HG03060 (cell line): ENCODE data around the gene PRRX1.

Experiments used
- ATAC-seq: cut with Tn5 transposase; IDR thresholded peaks from one replicate; pipeline ENCODE4 v1.9.1; 2021; ENCODE audit warnings: low read depth, moderate number of reproducible peaks; ENCODE audit not compliant: unreplicated experiment

The PRRX1 gene

DNA sequence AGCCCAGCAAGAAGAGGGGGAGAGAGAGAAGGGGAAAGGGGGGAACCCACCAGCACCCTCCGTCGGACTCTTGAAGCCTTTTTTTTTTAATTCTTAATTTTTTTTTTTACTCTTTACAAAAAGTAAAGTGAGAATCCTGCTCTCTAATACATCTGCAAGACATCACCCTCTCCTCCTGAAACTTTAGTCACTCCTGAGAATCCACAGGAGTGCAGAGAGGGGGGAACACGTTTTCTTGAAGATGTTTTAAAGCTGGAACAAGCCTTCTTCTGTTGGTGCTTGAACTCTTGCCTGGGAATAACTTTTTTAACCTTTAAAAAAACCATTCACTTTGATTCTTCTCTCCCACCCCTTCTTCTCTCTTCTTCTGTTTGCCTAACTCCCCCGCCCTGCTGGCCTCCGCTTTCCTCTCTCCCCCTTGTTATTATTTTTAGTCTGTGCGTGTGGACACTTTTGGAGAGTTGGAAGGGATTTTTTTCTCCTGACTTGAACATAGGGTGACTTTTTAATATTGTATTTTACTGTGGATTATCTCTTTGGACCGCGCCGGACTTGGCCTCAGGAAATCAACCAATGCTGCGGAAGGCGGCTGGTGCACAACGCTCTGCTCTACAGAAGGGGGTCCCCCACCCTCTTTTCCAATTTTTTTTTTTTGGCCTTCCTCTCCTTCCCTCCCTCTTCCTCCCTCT, 383 bp upstream of the PRRX1 start:
- no peak for ATAC-seq

DNA sequence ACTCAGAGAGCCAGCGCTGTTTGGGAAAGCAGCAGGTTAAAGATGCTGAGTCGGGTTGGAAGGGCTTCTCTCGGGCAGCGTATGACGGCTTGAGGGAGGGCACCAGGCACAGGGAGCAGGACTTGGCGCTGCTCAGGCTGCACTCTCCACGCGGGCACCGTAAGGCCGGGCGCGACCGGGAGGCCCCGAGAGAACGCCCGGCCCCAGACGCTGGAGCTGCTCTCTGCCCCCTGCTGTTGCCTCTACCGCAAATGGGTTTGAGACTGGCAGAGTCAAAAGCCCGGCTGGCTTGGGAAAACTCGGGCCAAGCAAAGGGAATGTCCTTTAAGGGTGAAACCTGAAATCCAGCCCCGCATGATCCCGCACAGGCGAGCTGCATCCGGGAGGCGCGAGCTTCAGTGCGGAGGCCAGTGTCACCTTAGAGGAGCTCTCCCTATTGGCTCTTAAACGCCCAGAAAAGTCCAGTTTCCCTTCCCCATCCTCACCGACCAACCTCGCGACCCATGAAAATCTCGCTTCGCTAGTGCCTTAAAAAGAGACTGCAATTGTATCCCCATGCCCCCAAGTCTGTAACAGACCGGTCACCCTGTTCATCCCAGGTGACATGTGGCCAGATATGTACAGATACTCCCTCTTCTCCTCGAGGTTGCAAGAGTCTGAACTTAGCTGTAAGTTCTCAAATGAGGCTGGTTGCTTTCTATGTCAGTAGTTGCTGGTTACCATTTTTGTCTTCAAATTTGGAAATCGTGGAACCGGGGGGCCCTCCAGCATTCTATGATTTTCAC, 1.1 kb downstream of the PRRX1 start:
- ATAC-seq = no peak

DNA sequence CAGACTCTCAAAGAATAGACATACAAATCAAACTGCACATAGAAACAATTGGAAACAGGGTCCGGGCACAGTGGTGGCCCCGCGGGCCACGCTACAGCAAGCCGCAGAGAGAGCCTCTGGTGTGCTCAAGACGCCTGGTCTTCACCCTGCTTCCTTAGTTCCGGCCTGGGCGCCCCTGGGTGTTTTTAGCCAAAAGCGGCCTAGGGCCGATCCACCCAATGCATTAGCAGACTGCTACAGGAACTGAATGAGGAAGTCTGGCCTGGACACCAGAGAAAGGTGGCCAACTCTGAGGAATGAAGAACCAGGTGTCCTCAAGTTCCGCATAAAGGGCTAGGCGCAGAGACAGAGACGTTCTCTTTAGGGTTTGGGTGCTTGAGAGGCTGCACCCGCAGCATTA, 1.7 kb downstream of the PRRX1 start:
- ATAC-seq = no peak

DNA sequence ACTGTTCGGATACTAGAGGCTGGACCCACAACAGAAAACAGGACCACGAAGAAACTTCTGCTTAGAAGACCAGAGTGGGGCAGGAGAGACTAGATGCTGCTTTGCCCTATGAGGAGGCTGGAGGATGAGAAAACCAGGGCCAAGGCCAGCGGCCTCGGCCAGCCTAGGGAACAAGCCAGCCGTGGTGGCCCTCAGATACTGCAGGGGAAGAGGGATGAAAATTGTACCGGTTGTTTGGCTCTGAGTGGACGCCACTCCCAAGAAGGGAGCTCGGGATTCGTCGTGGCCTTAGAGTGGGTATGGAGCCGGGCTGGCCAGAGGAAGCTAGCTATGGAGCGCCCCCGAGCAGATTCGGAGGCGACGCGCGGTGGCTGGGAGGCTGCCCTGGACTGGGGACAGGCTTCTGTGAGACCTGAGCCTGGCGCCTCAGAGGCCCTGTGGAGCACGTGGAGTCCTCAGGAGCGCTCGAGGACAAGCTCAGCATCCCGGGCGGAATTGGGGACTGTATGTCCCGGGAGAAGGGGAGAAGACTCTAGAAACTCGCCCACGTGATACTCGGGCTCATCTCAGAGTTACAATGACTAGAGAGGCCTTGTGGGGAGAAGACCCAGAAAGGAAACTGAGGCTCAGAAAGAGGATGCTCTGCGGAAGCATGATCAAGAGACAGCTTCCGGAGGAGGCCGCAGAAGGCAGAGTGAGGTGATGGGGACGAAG, 2.8 kb downstream of the PRRX1 start:
- ATAC-seq = no peak

DNA sequence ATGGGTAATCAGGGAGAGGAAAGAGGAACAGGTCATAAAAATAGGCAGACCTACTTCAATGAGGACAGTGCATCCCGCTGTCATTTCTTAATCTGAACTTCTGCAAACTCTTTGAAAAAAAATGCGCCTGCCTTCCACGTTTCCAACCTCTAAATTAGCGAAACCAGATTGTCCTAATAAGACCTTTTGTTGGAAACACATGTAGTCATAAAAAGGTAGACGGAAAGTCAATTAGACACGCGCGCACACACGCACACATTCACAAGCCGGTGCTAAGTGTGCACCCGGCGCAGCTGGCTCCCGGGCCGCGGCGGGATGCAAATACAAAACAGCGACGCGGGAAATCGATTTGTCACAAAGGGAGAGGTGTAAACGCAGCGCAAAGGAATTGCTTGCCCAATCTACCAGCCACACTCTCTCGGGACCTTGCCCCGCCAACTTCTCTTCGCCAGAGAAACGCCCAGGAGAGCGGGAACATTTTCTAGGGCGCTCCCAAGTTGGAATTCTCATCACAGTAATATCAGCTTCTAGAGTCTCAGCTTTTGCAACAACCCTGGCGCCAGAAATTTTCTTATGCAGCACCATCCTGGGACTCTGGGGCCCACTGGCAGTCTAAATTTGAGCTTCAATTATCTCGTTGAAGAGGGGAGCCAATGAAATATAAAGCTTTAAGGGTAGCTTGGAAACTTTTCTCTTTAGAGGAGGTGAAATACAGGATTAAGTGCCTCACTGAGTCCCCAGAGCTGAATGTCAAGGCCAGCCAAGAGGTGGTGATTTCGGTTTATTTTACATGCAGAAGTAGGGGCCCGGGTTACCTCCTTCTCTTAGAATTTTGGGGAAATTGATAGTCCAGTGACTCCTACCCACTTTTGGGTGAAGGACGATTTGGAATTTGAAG, 4.5 kb downstream of the PRRX1 start:
- no peak for ATAC-seq

DNA sequence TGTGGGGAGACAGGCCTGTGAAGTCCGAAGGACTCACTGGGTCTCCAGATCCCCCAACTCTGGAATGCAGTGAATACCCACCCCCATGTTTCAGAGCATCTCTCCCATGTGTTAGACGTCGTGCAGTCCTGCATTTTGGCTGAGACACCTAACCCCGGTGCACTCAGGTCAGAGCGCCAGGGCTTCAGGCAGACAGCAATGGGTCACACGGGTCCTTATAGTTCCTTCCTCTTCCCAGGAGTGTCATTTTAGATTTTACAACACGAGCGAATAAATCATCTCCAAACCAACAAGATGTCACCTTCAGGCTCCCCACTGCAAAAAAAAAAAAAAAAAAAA, 5.1 kb downstream of the PRRX1 start:
- ATAC-seq = no peak

DNA sequence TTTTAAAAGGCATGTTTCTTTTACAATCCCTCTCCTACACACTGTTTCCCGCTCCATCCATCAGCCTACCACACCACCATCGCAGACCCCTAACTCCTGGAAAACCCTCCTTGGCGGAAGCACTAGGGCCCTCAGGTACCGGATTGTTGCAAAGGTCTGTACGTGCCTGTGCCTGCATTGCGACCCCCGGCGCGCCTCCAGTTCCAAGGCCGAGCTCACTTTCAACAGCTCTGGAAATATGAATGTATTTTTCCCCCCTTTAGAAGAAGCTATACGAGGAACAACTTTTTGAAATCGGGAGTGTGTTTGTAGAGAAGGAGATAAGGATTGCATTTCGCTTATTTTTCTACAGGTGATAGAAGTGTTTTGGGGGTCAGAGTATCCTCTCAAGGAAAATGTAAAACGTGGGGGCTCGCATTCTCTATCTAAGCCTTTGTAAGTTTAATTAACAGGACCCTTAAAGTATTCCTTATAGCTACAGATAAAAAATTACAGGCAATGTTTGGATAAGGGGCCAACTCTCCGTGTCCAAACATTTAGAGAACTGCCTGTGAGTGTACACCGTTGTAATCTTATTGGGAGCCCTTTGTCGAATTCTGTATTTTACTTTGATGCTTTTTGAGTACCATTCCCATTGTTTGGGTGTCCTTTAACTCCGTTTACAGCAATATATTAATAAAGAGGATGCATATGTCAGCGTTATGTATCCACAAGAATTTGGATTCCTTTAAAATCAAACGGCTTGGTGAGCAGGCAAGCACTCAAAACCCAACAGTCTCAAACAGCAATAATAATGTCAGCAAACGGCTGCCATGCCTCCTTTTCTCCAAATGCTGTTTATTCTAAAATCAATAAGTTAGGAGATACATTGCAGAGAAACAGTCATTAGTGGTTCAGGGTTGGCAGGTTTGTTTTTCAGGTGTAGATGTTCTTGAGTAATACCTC, 5.9 kb downstream of the PRRX1 start:
- no peak for ATAC-seq

DNA sequence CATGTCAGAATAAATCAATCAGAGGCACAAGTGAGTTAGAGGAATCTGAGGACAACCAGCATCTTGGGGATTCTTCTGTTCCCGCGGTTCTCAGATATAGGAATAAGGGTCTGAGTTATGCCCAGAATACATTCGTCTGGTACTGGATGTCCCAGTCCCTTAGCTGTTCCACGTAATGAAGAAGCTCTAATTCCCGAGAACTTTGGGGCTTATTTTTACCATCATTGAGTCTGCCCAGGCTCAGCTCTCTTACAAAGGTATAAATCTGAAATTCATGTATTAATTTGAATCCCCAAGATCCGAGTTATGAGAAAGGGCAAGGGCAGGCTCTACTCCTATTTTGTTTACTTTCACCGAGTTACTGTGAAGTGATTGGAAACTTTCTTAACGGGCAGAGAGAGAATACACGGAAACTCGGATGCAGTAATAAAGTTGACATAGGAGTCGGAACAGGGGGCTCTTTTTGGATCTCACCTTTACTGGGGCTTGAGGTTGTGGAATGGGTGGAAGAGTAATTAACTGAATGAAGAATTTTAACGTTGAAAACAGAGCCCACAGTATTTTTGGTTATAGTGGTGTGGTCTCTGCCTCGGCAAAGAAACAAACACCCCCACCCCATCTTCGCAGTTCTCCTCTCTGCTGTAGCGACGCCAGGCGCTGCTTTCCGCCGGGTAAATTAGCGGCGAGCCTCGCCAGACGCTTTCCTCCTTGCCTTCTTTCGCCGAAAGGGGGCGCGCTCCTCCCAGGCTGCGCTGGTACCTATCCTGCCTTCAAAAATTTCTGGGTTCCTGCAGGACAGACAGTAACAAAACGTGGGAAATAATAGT, 7.1 kb downstream of the PRRX1 start:
- no peak for ATAC-seq

DNA sequence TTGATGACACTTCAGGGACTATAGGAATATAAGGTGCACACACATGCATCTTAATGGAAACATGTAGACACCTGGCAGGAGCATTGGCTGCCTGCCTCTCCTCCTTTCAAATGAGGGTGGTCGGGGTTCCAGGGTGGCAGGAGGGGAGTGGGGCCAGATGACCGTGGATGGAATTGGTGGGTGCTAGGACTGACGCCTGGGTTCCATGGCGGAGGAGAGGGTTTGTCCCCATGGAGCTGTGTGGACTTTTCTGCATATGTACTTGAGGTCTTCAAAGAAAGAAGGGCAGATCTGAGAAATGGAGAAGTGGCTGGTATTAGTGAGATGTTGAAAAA, 7.7 kb downstream of the PRRX1 start:
- no peak for ATAC-seq

DNA sequence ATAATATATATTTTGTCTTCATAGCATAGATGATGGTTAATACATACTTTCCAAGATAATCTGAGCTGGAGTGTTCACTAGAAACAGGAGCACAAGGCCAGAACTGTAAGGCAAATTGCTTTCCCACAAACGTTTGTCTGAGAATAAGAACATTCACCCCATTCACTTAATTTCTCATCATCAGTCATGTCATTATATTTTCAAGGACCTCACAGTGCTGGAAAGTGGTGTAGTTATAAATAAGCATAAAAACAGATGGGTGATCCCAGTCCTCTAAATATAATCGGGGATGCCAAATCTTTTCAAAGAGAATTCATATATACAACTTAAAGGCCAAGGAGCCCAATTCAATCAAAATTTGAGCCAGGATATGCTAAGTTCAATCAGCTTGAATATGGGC, 8.4 kb downstream of the PRRX1 start:
- no peak for ATAC-seq

DNA sequence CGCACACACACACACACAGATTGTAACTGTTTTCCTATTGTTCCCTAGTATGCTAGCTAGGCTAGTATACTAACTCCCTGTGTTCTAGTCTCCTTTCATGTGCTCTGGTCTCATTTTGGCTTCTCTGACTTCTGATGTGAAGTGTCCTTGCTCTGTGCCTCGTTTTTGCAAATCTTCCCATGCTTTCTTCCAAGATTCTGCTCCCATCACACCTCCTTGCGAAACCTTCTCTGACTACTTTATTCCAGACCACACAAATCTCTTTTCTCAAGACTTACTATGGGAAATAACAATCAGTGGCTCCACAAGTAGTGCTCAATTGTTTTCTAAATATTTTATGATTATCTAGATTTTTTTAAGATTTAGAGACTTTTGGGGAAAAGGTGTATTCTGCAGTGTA, 10.3 kb downstream of the PRRX1 start:
- ATAC-seq = no peak

DNA sequence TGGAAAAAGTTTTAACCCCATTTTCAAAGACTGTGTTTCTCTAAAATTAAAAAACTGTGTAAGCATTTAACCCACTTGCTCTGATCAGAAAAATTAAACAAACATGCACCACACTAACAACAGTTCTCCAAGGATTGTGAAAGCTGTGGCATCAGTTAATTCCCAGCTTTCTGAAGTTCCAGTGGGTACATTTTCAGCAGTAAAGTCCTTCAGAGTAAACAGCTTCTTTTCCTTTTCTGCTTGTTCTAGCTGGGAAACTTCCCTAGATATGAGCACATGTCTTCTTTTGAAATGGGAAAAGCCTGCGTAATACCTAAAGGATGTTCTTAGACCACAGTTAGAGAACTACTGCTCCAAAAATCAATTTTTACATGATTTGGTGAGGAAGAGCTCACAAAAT, 11.1 kb downstream of the PRRX1 start:
- ATAC-seq = no peak

DNA sequence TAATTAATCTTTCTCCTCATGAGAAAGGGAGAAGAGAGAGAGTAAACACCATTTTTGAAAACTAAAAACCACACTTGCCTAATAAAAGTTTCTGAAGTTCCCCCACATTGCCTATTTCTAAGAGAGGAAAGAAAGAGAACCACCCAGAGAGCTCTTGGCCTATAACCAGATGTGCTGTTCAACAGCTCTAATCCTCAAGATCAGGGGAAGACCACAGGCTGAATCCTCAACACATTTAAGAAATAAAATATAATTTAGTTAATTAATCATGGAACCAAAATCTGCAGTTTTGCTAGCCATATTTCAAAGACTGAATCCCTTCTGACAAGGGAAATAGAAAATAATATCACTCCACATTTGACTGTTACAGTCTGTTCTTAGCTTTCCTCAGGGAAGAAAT, 11.9 kb downstream of the PRRX1 start:
- ATAC-seq = no peak

DNA sequence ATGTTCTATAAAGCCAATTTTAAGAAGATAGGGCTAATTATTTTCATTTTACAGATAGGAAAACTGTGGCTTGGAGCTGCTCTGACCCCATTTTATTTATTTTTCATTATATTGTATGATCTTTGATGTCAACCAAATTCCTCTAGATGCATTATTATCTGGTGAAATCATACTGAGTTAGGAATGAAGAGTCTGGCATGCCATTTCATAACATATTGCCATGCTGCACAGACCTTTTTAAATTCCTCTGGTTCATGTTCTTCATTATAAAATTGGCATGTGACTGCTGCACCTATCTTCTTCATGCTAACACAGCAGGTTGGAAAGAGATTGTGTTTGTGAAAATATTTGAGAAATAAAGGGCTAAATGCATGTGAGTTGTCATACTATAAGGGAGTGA, 12.7 kb downstream of the PRRX1 start:
- ATAC-seq = no peak

DNA sequence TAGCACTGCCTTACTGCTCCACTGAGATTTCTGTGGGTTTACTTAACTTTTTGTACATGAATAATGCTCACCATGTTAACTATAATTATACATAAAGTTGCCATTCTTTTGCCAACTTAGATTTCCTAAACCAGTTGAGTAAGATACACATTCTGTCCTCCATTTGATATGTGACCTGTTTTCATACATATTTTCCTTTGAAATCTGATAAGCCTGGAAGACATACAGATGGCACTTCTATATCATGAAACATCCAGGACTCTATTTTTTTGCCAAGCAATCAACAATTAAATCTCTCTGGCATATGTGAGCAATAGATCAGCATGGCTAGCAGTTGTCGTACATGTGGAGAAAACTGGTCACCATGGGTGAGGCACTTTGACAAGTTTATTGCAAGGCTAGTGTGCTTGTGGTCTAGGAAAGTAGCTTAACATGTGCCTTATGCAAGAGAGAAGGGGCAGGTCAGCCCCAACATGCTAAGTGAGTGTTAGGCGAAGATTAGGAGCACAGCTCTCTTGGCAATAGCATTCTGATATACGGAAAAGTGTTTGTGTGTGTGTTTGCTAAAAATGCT, 14.2 kb downstream of the PRRX1 start:
- no peak for ATAC-seq

DNA sequence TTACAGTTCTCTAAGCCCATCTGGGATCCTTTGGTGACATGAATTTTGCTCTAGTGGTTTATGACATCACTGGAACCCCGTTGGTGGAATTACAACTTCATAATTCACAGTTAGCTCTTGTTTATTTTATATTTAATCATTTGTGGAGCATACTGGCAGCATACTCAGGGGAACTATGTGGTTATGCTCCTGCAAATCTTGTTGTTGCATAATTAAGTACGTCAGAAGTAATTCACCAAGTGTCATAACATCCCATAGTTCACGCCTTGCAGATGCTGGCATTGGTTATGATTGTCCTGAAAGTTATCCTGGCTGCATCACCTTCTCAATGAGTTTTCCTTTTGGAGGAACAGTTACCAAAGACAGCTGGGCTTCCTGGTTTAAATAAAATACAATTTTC, 16.5 kb downstream of the PRRX1 start:
- no peak for ATAC-seq

DNA sequence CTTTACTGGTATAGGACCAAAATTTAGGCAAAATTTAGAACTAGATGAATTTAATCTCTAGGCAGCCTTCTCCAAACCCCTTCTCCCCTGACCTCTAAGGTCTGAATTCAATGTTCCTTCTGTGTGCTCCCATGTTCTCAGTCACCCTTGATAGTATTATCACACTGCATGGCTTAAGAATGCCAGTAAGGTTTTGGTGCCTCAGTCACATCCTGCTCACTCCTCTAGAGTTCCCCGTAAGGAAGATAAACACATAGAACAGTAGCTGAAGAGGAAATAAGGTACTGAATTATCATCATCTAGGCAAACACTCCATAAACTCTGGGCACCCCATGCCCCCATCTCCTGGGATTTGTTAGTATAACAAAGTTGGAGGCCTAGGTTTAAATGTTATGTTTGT, 18.2 kb downstream of the PRRX1 start:
- no peak for ATAC-seq

DNA sequence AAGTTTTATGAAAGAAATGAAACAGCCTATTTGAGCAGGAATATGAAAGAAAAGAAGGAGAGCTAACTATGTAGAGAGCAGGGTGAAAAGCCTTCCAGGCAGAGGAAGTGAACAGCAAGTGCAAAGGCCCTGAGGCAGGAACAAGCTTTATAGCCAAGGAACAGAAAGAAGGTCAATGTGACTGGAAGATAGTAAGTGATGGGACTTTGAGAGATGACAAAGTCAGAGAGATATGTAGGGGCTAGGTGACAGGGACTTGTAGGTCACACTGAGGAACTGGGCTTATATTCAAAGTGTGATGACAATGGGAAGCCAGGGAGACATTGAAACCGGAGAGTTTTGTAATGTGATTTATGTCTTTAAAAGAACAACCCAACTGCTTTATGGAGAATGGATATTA, 18.9 kb downstream of the PRRX1 start:
- ATAC-seq = no peak

DNA sequence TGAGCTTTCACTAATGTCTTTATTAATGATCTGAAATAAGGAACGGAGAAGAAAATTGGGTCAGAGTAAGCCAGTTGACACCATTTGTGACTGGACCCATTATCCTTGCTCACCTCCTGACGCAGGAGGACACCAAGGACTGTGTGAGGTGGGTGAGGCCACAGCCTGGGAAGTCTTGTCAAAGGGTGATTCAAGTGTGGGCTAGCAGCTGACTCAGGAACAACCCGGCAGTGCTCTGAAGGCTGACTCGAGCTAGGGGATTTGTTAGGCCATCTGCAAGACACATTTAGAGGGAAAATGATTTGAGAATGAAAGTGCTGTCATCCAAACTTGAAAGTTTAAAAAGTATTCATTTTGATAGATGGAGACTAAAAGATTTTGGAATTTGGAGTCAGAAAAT, 21.2 kb downstream of the PRRX1 start:
- ATAC-seq = no peak
